HG03469 (cell line): ENCODE measurements around the gene ILF2.
"Not testable (repeated sequence)": the region's sequence is repeated elsewhere in the genome, so short reads cannot be mapped to it uniquely, and the experiment has no call there.

Experiments
- ATAC-seq: cut with Tn5 transposase; IDR thresholded peaks from one replicate; pipeline ENCODE4 v1.9.1; 2021; ENCODE audit warnings: mild to moderate bottlenecking, moderate library complexity, moderate number of reproducible peaks; ENCODE audit not compliant: unreplicated experiment

ILF2 gene

GRCh38 chr1:153670859-153671627 lies at the start of gene ILF2:
ILF2 (minus strand) TSS chr1:153670993; CDS start chr1:153670922, 71 bp downstream.
- peak; percentile 83 for ATAC-seq

GRCh38 chr1:153717330-153717729 lies 46.5 kb upstream of the ILF2 start:
- ATAC-seq, result no peak

- ATAC-seq, result not testable (repeated sequence)
These were observed 45.4 kb upstream of the ILF2 start for GRCh38 chr1:153716211-153716610.

GRCh38 chr1:153711026-153711425 lies 40.2 kb upstream of the ILF2 start:
- ATAC-seq, result no peak

DNA sequence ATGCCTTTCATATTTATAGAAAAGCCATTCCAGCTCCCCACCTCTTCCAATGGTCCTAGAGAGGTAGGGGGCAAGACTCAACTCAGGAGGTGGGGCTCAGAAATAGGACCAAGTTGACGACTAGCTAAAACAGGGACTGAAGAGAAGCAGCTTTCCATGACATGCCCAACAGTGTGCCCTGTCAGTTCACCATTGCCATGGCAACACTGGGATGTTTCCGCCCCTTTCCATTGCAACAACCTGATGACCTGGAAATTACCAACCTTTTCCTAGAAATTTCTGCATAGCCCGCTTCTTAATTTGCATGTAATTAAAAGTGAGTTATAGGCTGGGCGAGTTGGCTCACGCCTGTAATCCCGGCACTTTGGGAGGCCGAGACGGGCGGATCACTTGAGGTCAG lies 34.7 kb upstream of the ILF2 start:
- no peak for ATAC-seq

- ATAC-seq, result no peak
These were observed 29.0 kb upstream of the ILF2 start for GRCh38 chr1:153699768-153700167.

- no peak for ATAC-seq
These were observed 28.3 kb upstream of the ILF2 start for GRCh38 chr1:153698923-153699714.

- ATAC-seq, result no peak
These were observed 27.5 kb upstream of the ILF2 start for GRCh38 chr1:153698020-153698922.

DNA sequence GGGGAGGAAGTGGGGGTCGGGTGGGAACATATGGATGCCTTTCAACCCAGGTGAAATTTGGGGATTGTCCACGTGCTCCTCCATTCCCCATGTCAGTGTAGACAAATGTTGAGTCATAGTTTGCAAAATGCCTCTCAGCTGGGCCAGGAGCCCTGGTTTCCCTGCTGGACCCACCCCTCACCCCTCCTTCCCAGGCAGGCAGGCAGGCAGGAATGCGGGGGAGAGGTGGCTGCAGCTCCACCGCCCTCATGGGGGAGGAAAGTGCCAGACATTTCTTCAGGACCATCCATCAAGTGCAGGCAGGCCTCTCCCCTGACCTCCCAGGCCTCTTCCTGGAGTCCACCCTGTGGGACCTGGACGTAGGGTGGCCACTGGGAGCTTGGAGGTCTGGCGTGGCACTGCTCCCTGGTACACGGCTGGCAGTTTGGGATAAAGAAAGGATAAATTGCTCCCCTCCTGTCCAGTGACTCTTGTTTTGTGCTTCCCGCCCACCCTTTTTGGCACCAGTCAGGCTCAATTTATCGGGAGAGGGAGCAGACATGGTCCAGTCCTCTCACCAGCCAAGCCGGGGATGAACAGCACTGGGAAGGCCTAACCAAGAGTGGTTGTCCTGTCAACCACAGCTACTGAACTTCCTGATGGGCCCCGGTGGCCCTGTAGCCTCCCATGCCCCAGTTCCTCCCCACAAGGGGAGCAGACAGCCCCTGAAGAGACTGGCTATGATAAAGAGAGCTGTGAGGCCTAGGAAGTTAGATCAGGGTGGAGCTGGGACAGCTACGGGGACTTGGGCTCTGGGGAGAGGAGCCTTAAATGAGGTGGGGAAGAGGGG lies 26.6 kb upstream of the ILF2 start:
- no peak for ATAC-seq

- ATAC-seq, result no peak
These were observed 25.9 kb upstream of the ILF2 start for GRCh38 chr1:153696741-153697140.

- no peak for ATAC-seq
These were observed 22.7 kb upstream of the ILF2 start for GRCh38 chr1:153693466-153693865.

DNA sequence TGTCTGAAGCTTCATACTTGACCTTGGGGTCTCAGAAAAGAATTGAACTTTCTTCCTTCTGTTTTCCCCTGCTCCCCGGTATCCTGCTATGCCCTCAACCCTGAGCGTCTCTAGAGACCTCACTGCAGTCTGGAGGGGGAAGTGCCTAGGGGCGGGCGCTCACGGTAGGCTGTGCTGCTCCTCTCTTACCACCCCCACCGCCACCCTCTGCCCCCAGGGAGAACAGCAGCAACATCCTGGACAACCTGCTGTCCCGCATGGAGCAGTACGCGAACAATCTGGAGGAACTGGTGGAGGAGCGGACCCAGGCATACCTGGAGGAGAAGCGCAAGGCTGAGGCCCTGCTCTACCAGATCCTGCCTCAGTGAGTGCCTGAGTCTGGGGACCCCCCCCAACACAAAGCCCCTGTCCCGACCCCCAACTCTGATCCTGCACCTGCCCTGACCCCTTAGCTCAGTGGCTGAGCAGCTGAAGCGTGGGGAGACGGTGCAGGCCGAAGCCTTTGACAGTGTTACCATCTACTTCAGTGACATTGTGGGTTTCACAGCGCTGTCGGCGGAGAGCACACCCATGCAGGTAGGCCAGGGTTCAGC lies 18.0 kb upstream of the ILF2 start:
- ATAC-seq, result no peak

GRCh38 chr1:153688276-153688675 lies 17.5 kb upstream of the ILF2 start:
- no peak for ATAC-seq

DNA sequence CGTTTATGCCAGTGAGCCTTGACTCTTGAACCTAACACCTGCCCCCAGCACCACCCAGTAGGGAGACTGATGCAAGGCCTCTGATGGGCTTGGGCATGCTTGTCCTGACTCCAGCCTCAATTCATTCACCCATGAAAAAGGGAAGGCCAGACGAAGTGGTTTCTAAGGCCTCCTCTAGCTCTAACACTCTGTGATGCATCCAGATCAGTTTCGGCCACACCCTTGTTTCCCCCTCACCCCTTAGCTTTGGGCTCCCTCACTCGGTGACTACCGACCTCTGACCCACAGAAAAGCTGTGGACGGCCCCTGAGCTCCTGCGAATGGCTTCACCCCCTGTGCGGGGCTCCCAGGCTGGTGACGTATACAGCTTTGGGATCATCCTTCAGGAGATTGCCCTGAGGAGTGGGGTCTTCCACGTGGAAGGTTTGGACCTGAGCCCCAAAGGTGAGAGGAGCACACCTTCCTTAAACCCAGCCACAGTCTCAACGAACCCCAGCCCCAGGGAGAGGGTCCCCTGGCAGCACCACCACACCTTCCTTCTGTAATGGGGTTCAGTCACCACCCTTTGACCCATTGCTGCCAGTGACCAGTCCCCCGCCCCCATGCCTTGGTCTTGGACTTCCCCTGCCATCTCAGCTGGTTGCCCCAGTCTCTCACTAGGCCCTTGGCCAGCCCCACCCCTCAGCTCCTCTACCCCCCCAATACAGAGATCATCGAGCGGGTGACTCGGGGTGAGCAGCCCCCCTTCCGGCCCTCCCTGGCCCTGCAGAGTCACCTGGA lies 16.7 kb upstream of the ILF2 start:
- ATAC-seq, result no peak

DNA sequence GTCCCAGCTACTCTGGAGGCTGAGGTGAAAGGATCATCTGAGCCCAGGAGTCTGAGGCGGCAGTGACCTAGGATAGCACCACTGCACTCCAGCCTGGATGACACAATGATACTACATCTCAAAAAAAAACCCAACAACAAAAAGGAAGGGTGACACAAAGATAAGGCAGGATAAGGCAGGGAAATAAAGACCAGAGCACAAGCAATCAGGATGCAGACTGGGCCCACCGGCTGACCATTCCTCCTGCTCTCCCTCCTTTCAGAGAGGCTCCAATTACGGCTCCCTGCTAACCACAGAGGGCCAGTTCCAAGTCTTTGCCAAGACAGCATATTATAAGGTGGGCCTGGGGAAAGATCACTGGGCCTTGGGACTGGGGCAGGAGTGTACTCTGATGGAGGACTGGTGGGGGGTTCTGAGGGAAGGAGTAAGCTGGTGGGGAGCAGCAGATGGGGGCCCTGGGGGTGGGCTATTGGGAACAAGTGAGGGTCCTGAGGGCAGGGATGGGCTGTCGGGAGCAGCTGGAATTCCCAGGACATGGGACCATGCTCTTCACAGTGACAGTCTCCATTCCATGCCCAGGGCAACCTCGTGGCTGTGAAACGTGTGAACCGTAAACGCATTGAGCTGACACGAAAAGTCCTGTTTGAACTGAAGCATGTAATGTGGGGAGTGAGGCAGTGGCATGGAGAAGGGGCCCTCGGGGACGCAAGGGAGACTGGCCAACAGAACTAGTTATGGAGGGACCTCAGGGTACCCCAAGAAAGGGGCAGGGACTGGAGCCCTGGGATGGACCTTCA lies 14.9 kb upstream of the ILF2 start:
- no peak for ATAC-seq

- ATAC-seq, result no peak
These were observed 14.1 kb upstream of the ILF2 start for GRCh38 chr1:153684892-153685291.

DNA sequence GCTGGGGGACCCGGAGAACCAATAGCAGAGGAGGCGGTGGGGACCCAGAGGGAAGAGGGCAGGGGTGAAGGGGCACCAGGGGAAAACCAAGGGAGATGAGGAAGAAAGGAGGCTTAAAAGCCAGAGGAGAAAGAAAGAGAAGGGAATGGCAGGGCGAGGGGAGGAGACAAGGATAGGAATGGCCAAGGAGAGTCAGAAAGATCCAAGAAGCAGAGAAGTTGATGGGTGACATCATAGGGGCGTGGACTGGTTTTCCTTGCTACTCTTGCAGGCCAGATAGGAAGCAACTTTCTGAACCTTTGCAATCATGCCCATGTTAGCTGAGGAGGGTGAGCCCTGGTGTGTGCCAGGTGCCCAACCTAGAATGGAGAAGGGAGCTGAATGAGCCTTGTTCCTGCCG lies 13.1 kb upstream of the ILF2 start:
- no peak for ATAC-seq

GRCh38 chr1:153682730-153683129 lies 11.9 kb upstream of the ILF2 start:
- ATAC-seq, result no peak

- ATAC-seq, result no peak
These were observed 9.3 kb upstream of the ILF2 start for GRCh38 chr1:153680120-153680403.
